RWPE2 (cell line): ENCODE measurements around the gene JUN.
A peak's percentile ranks its signal among the peaks of the same experiment; 100 is the strongest.

Experiments
- ATAC-seq: fragments of 200-7000 bp; cut with Tn5 transposase; 3 replicates; pipeline ENCODE4 v1.9.1; 2021; ENCODE audit warnings: low read depth
- DNase-seq: peaks from one replicate; pipeline ENCODE4 v3.0.0-alpha.2; 2020; ENCODE audit warnings: low spot score
- H3K27ac ChIP-seq: fragments of 450-650 bp; 2 replicates; pipeline ENCODE4 v1.5.1; 2017; ENCODE audit warnings: mild to moderate bottlenecking; ENCODE audit not compliant: poor library complexity, severe bottlenecking
- H3K27me3 ChIP-seq: fragments of 250-450 bp; sonication (Bioruptor Pico); 2 replicates; pipeline ENCODE4 v1.5.1; 2021; ENCODE audit warnings: mild to moderate bottlenecking, moderate library complexity; ENCODE audit not compliant: insufficient read depth, poor library complexity, severe bottlenecking
- H3K36me3 ChIP-seq: fragments of 250-450 bp; sonication (Bioruptor Pico); 2 replicates; pipeline ENCODE4 v1.5.1; 2020; ENCODE audit warnings: low read depth, mild to moderate bottlenecking, moderate library complexity
- H3K4me1 ChIP-seq: fragments of 250-450 bp; sonication (Bioruptor Pico); 2 replicates; pipeline ENCODE4 v1.5.1; 2021; ENCODE audit warnings: mild to moderate bottlenecking, moderate library complexity; ENCODE audit not compliant: insufficient read depth, poor library complexity, severe bottlenecking
- H3K4me3 ChIP-seq: fragments of 250-450 bp; sonication (Bioruptor Pico); 2 replicates; pipeline ENCODE4 v1.5.1; 2021; ENCODE audit warnings: mild to moderate bottlenecking, moderate library complexity; ENCODE audit not compliant: severe bottlenecking
- H3K9me3 ChIP-seq: fragments of 250-450 bp; sonication (Bioruptor Pico); 2 replicates; pipeline ENCODE4 v1.5.1; 2021; ENCODE audit warnings: mild to moderate bottlenecking, moderate library complexity; ENCODE audit not compliant: severe bottlenecking
- TF ChIP-seq, protein P1 (sequence below): fragments of 450-650 bp; IDR thresholded peaks from one replicate; pipeline ENCODE4 v1.5.1; 2017; ENCODE audit warnings: mild to moderate bottlenecking, moderate library complexity; ENCODE audit not compliant: poor library complexity, severe bottlenecking

JUN gene

DNA sequence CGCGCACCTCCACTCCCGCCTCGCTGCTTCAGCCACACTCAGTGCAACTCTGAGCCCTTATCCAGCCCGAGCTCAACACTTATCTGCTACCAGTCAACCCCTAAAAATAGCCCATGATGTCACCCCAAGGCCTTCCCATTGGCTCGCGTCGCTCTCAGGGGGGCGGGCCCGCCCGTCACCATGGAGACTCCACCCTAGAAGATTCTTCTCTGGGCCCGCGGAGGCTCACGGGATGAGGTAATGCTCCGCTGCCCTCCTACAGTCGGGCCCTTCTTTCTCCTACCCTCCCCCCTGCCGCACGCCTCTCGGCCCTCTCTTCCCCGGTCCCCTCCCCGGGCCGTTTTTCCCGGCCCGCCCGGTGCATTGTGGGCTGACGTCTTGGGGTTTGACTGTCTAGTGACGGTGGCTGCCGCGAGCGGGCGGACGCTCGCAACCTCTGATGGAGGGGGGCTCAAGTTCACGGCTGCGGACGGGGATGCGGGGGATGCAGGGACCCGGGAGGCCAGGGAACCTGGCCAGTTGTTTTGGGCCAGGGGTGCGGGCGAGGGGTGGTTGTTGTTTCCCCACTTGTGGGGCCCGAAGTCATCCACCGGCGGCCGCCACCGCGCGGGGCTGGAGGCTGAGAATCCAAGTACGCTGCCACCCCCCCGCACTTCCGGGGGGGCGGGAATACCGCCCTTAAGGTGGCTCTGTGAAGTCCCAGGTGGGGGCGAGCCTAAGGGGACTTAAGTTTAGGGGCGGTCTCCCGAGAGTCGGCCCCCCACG, at the start of gene JUN:
Gene JUN (minus strand): TSS at position 55 of the 765 bp plus-strand sequence. CDS start 977 bp downstream, outside the sequence.
- ATAC-seq (peak; percentile 65), DNase-seq (peak; percentile 99)
- H3K9me3 ChIP-seq: peaks cover 2% of the 10 kb centered on the region
- peaks cover 30% of the 10 kb centered on the region for H3K36me3 ChIP-seq
- TF ChIP-seq, protein P1, sequence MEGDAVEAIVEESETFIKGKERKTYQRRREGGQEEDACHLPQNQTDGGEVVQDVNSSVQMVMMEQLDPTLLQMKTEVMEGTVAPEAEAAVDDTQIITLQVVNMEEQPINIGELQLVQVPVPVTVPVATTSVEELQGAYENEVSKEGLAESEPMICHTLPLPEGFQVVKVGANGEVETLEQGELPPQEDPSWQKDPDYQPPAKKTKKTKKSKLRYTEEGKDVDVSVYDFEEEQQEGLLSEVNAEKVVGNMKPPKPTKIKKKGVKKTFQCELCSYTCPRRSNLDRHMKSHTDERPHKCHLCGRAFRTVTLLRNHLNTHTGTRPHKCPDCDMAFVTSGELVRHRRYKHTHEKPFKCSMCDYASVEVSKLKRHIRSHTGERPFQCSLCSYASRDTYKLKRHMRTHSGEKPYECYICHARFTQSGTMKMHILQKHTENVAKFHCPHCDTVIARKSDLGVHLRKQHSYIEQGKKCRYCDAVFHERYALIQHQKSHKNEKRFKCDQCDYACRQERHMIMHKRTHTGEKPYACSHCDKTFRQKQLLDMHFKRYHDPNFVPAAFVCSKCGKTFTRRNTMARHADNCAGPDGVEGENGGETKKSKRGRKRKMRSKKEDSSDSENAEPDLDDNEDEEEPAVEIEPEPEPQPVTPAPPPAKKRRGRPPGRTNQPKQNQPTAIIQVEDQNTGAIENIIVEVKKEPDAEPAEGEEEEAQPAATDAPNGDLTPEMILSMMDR: no peak
- H3K4me3 ChIP-seq: peak within 1 kb of the TSS; percentile 83
- no peaks in the 10 kb centered on the region for H3K27me3 ChIP-seq
- H3K4me1 ChIP-seq: peaks cover 26% of the 10 kb centered on the region
- H3K27ac ChIP-seq: peak within 1 kb of the TSS; percentile 95

DNA sequence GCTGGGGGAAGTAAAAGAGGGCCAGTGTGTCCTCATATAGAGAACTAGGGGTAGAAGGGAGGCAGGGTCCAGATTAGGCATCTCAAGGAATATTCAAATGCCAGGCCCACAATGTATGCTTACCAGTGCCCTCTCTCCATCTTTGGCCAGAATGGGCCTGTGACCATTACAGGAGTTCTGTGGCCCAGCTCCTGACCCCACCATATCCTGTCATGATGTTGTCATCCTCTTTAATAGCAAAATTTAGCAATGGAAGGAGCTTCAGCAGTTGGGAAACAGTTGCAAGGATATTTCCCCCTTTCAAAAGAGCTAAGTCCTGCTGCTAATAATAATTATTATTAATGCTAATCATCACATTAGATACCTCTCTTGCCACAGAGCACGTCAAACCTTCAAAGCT, 49.3 kb upstream of the JUN start:
- no peak for ATAC-seq
- H3K9me3 ChIP-seq: no peaks in the 10 kb centered on the region

DNA sequence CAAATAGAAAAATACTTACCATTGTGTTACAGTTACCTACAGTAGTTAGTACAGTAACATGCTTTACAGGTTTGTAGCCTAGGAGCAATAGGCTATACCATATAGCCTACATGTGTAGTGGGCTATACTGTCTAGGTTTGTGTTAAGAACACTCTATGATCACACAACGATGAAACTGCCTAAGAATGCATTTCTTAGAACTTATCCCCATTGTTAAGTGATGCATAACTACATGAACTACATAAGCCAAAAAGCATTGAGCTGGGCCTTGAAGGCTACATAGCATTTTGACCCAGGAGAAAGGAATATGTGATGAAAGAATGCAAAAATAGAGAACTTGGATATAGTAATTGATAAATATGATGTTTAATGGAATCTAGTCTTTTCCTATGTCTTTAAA, 46.4 kb upstream of the JUN start:
- peaks cover 7% of the 10 kb centered on the region for H3K4me1 ChIP-seq
- no peak overlapping the region for H3K4me3 ChIP-seq
- H3K36me3 ChIP-seq: no peaks in the 10 kb centered on the region
- peaks cover 14% of the 10 kb centered on the region for H3K9me3 ChIP-seq
- H3K27me3 ChIP-seq: no peaks in the 10 kb centered on the region
- no peak for DNase-seq
- no peak for ATAC-seq
- H3K27ac ChIP-seq: no peak overlapping the region
- TF ChIP-seq, protein P1: no peak

More for the DNA sequence above, 49.3 kb upstream of the JUN start:
- Histone ChIP-seq H3K27ac (no peak overlapping the region), H3K4me1 (no peaks in the 10 kb centered on the region), H3K36me3 (no peaks in the 10 kb centered on the region), H3K4me3 (no peak overlapping the region), H3K27me3 (no peaks in the 10 kb centered on the region)
- TF ChIP-seq, protein P1: no peak
- DNase-seq: no peak

DNA sequence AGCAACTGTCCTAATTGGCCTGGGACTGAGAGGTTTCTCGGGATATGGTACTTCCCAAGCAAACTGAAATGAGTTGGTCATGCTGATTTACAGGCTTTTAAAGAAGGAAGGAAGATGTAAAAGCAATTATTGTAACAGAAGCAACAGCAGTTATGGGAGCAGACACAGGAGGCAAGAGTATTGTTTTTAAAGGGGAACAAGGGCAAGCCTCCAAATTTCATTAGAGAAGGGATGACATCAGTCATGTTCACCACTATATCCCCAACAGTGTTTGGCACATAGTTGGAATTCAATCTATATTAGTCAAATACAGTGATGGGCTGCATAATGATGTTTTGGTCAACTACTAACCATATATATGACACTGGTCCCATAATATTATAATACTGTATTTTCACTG, 46.0 kb upstream of the JUN start:
- TF ChIP-seq, protein P1: no peak
- no peaks in the 10 kb centered on the region for H3K27me3 ChIP-seq
- DNase-seq (no peak), ATAC-seq (no peak)
- no peak overlapping the region for H3K4me3 ChIP-seq
- no peak overlapping the region for H3K27ac ChIP-seq
- H3K36me3 ChIP-seq: no peaks in the 10 kb centered on the region
- H3K9me3 ChIP-seq: peaks cover 14% of the 10 kb centered on the region
- H3K4me1 ChIP-seq: peaks cover 11% of the 10 kb centered on the region

DNA sequence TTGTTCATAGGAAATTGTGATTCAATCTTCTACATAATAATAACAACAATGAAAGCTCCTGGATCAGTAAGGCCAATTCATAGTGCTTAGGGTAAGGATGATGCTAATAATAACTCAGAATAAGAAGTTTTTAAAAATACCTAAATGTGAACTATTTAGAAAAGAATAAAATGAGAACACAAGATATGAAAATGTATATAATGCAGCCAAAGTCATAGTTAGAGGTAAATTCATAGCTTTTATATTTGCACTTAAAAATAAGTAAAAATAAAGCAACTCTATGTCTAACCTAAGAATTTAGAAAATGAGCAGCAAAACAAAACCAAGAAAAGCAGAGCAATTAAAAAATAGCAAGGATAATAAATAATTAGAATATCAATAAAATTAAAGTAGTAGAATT, 43.5 kb upstream of the JUN start:
- Histone ChIP-seq H3K4me1 (peaks cover 33% of the 10 kb centered on the region), H3K27ac (no peak overlapping the region), H3K9me3 (peaks cover 14% of the 10 kb centered on the region), H3K4me3 (no peak overlapping the region), H3K36me3 (no peaks in the 10 kb centered on the region), H3K27me3 (no peaks in the 10 kb centered on the region)
- ATAC-seq (no peak), DNase-seq (no peak)
- TF ChIP-seq, protein P1: no peak
